Middle frontal gyrus (tissue), 1 donor: ENCODE data around the gene FILIP1.

Experiments used
- DNase-seq: peaks from one replicate; pipeline ENCODE4 v3.0.0-alpha.2; 2015; ENCODE audit warnings: low spot score; ENCODE audit errors: extremely low spot score

FILIP1 gene

GRCh38 chr6:75382634-75382900 lies 111.0 kb downstream of the FILIP1 start:
- DNase-seq = no peak

- no peak for DNase-seq
Measured at GRCh38 chr6:75381877-75382633, 111.5 kb downstream of the FILIP1 start.

DNA sequence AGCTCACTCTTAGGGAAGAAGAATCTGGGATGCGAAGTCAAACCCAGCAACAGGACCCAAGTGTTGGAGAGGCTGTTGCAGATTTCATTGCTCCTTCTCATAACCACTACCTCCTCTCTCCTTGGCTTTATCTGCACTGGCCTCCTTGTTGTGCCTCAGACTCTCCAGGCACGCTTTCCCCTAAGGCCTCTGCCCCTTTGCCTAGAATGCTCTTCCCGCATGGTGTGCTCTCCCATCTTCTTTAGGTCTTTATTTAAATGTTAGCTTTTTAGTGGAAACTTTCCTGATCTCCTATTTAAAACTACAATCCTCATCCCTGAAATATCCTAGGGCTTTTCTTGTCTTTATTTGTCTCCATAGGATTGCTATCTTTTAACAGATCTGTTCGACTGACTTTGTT lies 114.1 kb downstream of the FILIP1 start:
- no peak for DNase-seq

GRCh38 chr6:75378101-75378500 lies 115.5 kb downstream of the FILIP1 start:
- DNase-seq = no peak

DNA sequence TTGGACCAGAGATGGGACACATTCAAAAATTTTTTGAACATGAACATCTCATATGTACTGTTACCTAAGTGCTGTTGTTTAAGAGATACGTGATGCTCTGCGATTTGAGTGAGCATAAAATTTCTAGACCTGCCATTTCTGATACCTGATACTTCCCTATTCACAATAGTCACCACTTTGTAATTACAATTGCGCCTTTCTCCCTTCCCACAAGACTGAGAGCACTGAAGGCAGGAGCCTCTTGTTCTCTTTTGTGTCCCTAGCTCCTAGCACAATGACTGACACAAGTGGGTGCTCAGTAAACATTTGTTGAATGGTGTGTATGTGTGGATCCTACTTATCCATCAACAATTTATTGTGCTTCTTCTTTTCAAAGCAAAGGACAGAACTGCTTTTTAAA lies 116.2 kb downstream of the FILIP1 start:
- no peak for DNase-seq

DNA sequence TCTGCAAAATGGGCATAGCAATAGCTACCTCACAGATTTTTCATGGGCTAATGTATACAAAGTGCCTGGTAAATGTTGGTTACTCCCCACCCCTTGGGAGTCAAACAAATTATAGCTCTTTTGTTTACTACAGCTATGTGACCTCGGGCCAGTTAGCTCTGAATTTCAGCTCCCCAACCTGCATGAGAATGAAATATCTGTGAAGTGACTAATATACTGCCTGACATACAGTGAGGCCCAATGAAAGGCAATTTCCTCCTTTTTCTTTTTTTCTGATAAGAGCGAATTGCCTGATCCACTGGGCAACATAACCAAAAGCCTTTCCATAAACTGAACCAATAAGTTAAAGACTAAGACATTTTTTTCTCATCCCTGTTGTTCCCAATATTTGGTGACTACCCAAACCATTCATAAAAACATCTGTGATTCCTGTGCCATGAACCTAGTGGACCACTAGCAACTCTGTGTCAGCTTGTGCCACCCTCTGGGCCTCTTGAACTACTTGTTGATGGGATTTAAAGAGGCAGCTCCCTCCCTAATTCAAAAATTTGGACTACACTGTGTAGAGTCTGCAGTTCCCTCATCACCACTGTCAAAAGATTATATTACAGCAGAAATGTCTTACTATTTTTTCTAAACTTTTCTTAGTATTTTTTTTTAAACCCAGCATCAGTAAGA lies 117.1 kb downstream of the FILIP1 start:
- no peak for DNase-seq

- no peak for DNase-seq
Measured at GRCh38 chr6:75374961-75375400, 118.6 kb downstream of the FILIP1 start.

GRCh38 chr6:75372884-75373283 lies 120.7 kb downstream of the FILIP1 start:
- no peak for DNase-seq

GRCh38 chr6:75370011-75370410 lies 123.6 kb downstream of the FILIP1 start:
- DNase-seq = no peak

DNA sequence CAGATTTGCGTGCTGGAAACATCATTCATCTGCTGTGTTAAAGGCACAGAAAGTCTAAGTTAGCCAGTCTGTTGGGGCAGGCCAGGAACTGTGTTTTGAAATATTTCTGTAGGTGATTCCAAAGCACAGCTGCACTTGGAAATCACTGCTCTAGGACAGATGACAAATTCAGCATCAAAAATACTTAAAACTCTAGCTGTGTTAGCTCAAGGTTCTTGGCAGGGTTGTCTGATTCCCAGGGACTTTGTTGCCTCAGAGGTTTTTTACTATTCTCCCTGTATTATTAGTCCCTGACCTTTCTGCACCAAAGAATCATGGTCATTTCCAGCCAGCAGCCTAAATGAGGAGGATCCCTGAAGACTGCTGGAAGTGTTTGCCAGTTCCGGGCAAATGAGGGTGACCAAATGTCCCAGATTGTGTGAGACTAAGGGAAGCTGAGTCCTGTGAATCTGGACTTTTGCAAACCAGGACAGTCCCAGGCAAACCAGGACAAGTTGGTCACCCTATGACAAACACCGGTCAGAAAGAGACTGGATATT lies 124.7 kb downstream of the FILIP1 start:
- DNase-seq = no peak

DNA sequence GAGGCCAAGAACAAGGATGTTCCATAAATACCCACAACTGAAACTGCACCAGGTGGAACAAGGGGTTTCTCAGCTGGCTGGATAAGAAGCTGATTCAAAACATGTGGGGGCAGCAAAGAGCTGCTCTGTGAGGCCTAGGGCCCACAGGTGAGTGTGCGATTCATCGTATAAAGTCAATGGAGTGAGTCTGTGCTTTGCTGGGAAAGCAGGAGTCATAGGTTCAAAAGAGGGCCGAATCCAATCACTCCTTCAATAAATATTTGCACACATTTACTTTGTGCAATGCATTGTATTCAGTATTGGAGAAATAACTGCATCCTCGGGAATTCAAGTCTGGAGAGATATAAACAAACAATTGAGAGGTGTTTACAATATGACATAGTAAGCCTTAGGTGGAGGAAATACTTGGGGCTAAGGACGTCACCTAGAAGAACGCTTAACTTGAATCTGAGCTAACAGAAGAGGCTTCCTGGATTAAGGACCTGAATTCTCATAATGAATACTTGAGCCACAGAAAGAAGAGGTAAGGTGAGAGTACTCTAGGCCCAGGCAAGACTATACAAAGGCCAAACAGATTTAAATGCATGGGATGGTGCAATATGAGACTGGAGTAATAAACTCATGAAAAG lies 125.3 kb downstream of the FILIP1 start:
- DNase-seq = no peak

GRCh38 chr6:75363304-75363703 lies 130.3 kb downstream of the FILIP1 start:
- no peak for DNase-seq

GRCh38 chr6:75353644-75354043 lies 140.0 kb downstream of the FILIP1 start:
- DNase-seq = no peak

- no peak for DNase-seq
Measured at GRCh38 chr6:75351570-75351969, 142.0 kb downstream of the FILIP1 start.

- DNase-seq = no peak
Measured at GRCh38 chr6:75350808-75351207, 142.8 kb downstream of the FILIP1 start.

GRCh38 chr6:75350156-75350555 lies 143.4 kb downstream of the FILIP1 start:
- no peak for DNase-seq

DNA sequence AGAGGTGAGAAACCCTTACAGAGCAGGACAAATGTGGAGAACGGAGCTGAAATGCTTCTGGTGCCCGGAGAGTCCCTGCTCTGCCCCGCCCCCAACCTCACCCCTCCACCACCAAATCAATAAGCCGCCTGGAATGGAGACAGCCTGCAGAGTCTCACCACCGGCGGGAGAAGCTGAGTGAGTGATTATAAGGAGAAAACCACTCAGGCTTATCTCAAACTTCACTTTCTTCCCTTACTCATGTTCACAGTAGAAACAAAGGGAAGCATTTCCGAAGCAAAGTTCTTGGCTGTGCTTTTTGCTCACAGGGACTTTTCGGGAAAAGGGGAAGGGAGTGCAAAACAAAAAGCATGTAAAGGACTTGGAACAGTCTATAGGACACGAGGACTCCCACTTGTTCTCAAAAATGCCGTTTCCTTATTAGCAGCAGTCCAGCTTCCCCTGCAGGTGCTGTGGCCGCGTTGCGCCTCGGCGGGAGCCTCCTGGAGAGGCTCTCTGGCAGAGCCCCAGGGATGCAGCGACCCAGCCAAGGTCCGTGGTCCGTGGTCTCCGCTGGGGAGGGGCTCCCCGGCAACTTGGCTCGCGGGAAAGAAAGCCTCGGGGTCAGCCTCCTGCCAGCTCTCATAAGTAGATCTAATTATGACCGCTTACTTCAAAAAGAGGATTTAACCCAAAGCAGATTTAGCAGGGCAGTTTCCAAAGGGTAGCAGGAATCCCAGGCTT lies 144.2 kb downstream of the FILIP1 start:
- DNase-seq = no peak

DNA sequence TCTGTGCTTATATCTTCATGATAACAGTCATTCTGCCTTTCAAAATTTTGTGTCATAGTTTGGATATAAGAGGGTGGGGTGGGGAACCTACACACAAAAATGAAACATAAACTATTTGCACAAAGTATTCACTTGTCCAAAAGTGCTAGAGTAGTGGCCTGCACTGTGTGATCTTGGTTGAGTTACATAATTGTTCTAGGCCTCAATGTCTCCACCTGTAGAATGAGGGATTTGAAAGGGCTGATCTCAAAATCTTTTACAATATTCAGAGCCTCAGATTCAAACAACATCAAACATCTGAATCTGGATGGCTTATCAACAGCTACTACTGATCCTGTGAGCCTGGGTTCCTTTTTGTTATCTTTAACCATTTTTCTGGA lies 144.7 kb downstream of the FILIP1 start:
- no peak for DNase-seq

- DNase-seq = no peak
Measured at GRCh38 chr6:75347898-75348610, 145.5 kb downstream of the FILIP1 start.

GRCh38 chr6:75345413-75345812 lies 148.2 kb downstream of the FILIP1 start:
- DNase-seq = no peak

DNA sequence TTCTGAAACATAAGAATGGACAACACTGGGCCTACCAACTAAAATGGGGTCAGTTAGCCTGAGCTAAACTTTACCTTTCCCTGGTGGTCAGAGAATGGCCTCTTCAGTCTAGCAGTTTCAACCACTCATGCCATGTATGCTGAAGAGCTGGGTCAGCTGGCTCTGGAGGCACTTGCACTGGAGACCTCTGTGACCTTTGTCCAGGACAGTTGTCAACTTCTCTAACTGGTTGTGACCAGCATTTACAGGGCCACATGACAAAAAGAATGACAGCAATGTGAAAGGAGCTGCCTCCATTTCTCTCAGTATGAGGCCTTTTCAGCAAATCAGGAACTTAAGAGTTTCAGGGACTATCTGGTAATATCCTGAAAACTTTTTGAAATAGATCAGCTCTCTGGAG lies 149.1 kb downstream of the FILIP1 start:
- no peak for DNase-seq
